Epithelial cell of proximal tubule (primary cell): ENCODE results near the gene PLXNA2. TPM values are rescaled to one million over a fixed set of nuclear protein-coding genes. Genes with fewer than 3 reads are reported as not detected.

Experiments used
- DNase-seq: peaks from one replicate; pipeline ENCODE4 v3.0.0-alpha.2; 2011; ENCODE audit warnings: low read depth
- H3K4me3 ChIP-seq: 2 replicates; pipeline ENCODE4 v1.5.1; 2011; ENCODE audit warnings: low read depth, mild to moderate bottlenecking, low read length
- total RNA-seq: library from RNA; depleted of rRNA; stranded (reverse); fragments of >200 nt; gene quantifications from 2 replicates; pipeline ENCODE4 v1.2.3, GENCODE V29; 2015
- TF ChIP-seq, protein P1 (sequence below): conservative IDR thresholded peaks from 2 replicates; pipeline ENCODE4 v1.5.1; 2012; ENCODE audit warnings: low read depth, mild to moderate bottlenecking, low read length

The PLXNA2 gene
- total RNA-seq, 1 donor from 2014 or later: 5.7 TPM

- TF ChIP-seq, protein P1, sequence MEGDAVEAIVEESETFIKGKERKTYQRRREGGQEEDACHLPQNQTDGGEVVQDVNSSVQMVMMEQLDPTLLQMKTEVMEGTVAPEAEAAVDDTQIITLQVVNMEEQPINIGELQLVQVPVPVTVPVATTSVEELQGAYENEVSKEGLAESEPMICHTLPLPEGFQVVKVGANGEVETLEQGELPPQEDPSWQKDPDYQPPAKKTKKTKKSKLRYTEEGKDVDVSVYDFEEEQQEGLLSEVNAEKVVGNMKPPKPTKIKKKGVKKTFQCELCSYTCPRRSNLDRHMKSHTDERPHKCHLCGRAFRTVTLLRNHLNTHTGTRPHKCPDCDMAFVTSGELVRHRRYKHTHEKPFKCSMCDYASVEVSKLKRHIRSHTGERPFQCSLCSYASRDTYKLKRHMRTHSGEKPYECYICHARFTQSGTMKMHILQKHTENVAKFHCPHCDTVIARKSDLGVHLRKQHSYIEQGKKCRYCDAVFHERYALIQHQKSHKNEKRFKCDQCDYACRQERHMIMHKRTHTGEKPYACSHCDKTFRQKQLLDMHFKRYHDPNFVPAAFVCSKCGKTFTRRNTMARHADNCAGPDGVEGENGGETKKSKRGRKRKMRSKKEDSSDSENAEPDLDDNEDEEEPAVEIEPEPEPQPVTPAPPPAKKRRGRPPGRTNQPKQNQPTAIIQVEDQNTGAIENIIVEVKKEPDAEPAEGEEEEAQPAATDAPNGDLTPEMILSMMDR: no peak
- no peak for DNase-seq
- no peak overlapping the region for H3K4me3 ChIP-seq
Observed at GRCh38 chr1:208280681-208281450, 36.7 kb upstream of the PLXNA2 start.

GRCh38 chr1:208279826-208280588, 35.8 kb upstream of the PLXNA2 start:
- H3K4me3 ChIP-seq: no peak overlapping the region
- TF ChIP-seq, protein P1: no peak
- DNase-seq: no peak

GRCh38 chr1:208278638-208279037, 34.5 kb upstream of the PLXNA2 start:
- TF ChIP-seq, protein P1: no peak
- DNase-seq: no peak
- no peak overlapping the region for H3K4me3 ChIP-seq

- TF ChIP-seq, protein P1: no peak
- no peak overlapping the region for H3K4me3 ChIP-seq
- no peak for DNase-seq
Observed at GRCh38 chr1:208276757-208277435, 32.7 kb upstream of the PLXNA2 start.

DNA sequence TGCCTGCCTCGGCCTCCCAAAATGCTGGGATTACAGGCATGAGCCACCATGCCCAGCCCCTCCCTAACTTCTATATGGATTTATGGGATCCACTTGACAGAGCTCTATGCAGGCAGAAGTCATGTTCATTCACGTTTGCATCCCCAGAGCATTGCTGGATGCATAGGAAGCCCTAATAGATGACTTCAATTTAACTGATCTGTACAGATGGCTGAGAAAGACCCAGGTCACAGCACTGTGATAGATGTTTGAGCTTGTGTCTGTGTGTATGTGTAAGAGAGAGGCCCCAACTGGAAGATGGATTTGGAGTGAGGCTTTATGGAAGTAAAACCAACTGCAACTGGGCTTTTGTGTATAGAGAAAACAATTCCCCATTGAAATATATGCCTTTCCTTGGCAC, 30.9 kb upstream of the PLXNA2 start:
- TF ChIP-seq, protein P1: no peak

GRCh38 chr1:208273386-208274017, 29.3 kb upstream of the PLXNA2 start:
- DNase-seq: no peak
- TF ChIP-seq, protein P1: no peak
- no peak overlapping the region for H3K4me3 ChIP-seq

More for the DNA sequence above, 30.9 kb upstream of the PLXNA2 start:
- H3K4me3 ChIP-seq: no peak overlapping the region
- DNase-seq: no peak
